Prostate gland (tissue), 2 donors: Measurements from ENCODE around the gene NKD2. TPM values are rescaled to one million over a fixed set of nuclear protein-coding genes. Genes with fewer than 3 reads are reported as not detected.

Source experiments
- DNase-seq: peaks from one replicate; pipeline ENCODE4 v3.0.0-alpha.2; 2019; ENCODE audit warnings: low spot score
- H3K27ac ChIP-seq, 2 donors: fragments of 200-600 bp; sonication (generic); 2 replicates each; pipeline ENCODE4 v1.5.1; 2017 to 2019
- H3K27me3 ChIP-seq: fragments of 200-600 bp; sonication (generic); replicated peaks from 2 replicates; pipeline ENCODE4 v1.5.1; 2019; ENCODE audit not compliant: insufficient read depth
- H3K36me3 ChIP-seq, 2 donors: fragments of 200-600 bp; sonication (generic); 1 replicate in 1 of 2; 2 replicates in 1 of 2; pipeline versions ENCODE4 v1.5.1 to v1.8.1; 2017 to 2019
- H3K4me1 ChIP-seq: fragments of 200-600 bp; sonication (generic); replicated peaks from 2 replicates; pipeline ENCODE4 v1.5.1; 2019
- H3K4me3 ChIP-seq, 2 donors: fragments of 200-600 bp; sonication (generic); 2 replicates each; pipeline ENCODE4 v1.5.1; 2017 to 2019
- H3K9me3 ChIP-seq: fragments of 200-600 bp; sonication (generic); 2 replicates; pipeline ENCODE4 v1.5.1; 2017
- CTCF ChIP-seq, 4 experiments: fragments of 200-600 bp in 2 of 4; fragments of 450-650 bp in 2 of 4; sonication (generic) in 2 of 4; IDR thresholded peaks; 1 replicate in 3 of 4; 2 replicates in 1 of 4; pipeline ENCODE4 v1.5.1; 2016 to 2019; ENCODE audit warnings: antibody characterized with exemption in 4 of 4, mild to moderate bottlenecking in 2 of 4, moderate library complexity in 2 of 4
- POLR2A ChIP-seq: fragments of 450-650 bp; IDR thresholded peaks from one replicate; pipeline ENCODE4 v1.6.1; 2016; ENCODE audit warnings: antibody characterized with exemption, mild to moderate bottlenecking
- POLR2AphosphoS5 ChIP-seq: sonication (generic); formaldehyde crosslinking; IDR thresholded peaks from one replicate; pipeline ENCODE4 v1.6.1; 2017; ENCODE audit warnings: antibody characterized with exemption
- whole genome bisulfite sequencing: methylation state at CpG from one replicate; pipeline ENCODE4 v1.1.5; 2018; 5-methylcytosine and 5-hydroxymethylcytosine counted together
- intact Hi-C: fragments of 100-400 bp; cut with DNase I; formaldehyde crosslinking; loops from one replicate; pipeline ENCODE4 v1.14.2; 2022
- total RNA-seq, 2 donors: library from RNA; depleted of rRNA; stranded (reverse); fragments of >200 nt; gene quantifications; one replicate each; pipeline ENCODE4 v1.1.0, GENCODE V29; 2016

Gene NKD2
- total RNA-seq, 2 donors from 2014 or later: 2.9 to 22.1 TPM

DNA sequence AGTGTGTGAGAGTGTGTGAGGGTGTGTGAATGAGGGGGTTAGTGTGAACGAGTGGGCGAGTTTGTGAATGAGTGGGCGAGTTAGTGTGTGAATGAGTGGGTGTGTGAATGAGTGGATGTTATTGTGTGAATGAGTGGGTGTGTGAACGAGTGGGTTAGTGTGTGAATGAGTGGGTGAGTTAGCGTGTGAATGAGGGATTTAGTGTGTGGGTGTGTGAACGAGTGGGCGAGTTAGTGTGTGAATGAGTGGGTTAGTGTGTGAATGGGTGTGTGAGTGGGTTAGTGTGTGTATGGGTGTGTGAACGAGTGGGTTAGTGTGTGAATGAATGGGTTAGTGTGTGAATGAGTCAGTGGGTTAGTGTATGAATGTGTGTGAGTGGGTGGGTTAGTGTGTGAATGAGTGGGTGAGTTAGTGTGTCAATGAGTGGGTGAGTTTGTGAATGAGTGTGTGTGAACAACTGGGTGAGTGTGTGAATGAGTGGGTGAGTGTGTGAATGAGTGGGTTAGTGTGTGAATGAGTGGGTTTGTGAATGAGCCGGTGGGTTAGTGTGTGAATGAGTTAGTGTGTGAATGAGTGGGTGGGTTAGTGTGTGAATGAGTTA, 37.5 kb downstream of the NKD2 start:
- Histone ChIP-seq H3K27ac (no peak overlapping the region), H3K27me3 (no peaks in the 10 kb centered on the region), H3K4me3 (no peak overlapping the region), H3K9me3 (no peaks in the 10 kb centered on the region), H3K4me1 (no peaks in the 10 kb centered on the region), H3K36me3 (no peaks in the 10 kb centered on the region)
- WGBS: 89% methylated on average over 9 of the region's 9 CpGs
- DNase-seq: no peak
- intact Hi-C loops: no loop called here
- TF ChIP-seq POLR2A (no peak), POLR2AphosphoS5 (no peak), CTCF (IDR thresholded peaks at IDR 0.05) (no peak)

GRCh38 chr5:1047332-1047965, 38.8 kb downstream of the NKD2 start:
- no peak overlapping the region for H3K4me3 ChIP-seq
- H3K27ac ChIP-seq: no peak overlapping the region
- no peaks in the 10 kb centered on the region for H3K27me3 ChIP-seq
- no peaks in the 10 kb centered on the region for H3K36me3 ChIP-seq
- TF ChIP-seq POLR2A (no peak), CTCF (IDR thresholded peaks at IDR 0.05) (no peak), POLR2AphosphoS5 (no peak)
- H3K9me3 ChIP-seq: no peaks in the 10 kb centered on the region
- 94% methylated on average over 11 of the region's 11 CpGs for WGBS
- intact Hi-C loops: no loop called here
- no peak for DNase-seq
- H3K4me1 ChIP-seq: no peaks in the 10 kb centered on the region

- Histone ChIP-seq H3K4me1 (no peaks in the 10 kb centered on the region), H3K9me3 (no peaks in the 10 kb centered on the region), H3K4me3 (no peak overlapping the region), H3K27ac (no peak overlapping the region), H3K36me3 (no peaks in the 10 kb centered on the region), H3K27me3 (no peaks in the 10 kb centered on the region)
- 88% methylated on average over 11 of the region's 11 CpGs for WGBS
- intact Hi-C loops: no loop called here
- DNase-seq: no peak
- TF ChIP-seq CTCF (IDR thresholded peaks at IDR 0.05) (no peak), POLR2A (no peak), POLR2AphosphoS5 (no peak)
Observed at GRCh38 chr5:1048162-1048721, 39.6 kb downstream of the NKD2 start.

- H3K9me3 ChIP-seq: no peaks in the 10 kb centered on the region
- DNase-seq: no peak
- intact Hi-C loops: no loop called here
- H3K4me1 ChIP-seq: no peaks in the 10 kb centered on the region
- 81% methylated on average over 39 of the region's 39 CpGs for WGBS
- H3K27ac ChIP-seq: no peak overlapping the region
- TF ChIP-seq POLR2A (no peak), POLR2AphosphoS5 (no peak), CTCF (IDR thresholded peaks at IDR 0.05) (no peak)
- no peaks in the 10 kb centered on the region for H3K36me3 ChIP-seq
- H3K4me3 ChIP-seq: no peak overlapping the region
- no peaks in the 10 kb centered on the region for H3K27me3 ChIP-seq
Observed at GRCh38 chr5:1048861-1049838, 40.5 kb downstream of the NKD2 start.
